Neuron (in vitro differentiated cells): ENCODE measurements around the gene DIP2B.
"Not testable (repeated sequence)": the region's sequence is repeated elsewhere in the genome, so short reads cannot be mapped to it uniquely, and the experiment has no call there.

Experiments
- H2AFZ ChIP-seq: one replicate; pipeline ENCODE4 v1.6.1; 2013; ENCODE audit warnings: low read depth, mild to moderate bottlenecking, inconsistent platforms, low read length, moderate library complexity
- H3K27me3 ChIP-seq: one replicate; pipeline ENCODE4 v1.6.1; 2013; ENCODE audit warnings: low read length; ENCODE audit not compliant: insufficient read depth
- H3K36me3 ChIP-seq: one replicate; pipeline ENCODE4 v1.6.1; 2013; ENCODE audit warnings: low read length; ENCODE audit not compliant: insufficient read depth
- H3K4me1 ChIP-seq: one replicate; pipeline ENCODE4 v1.6.1; 2013; ENCODE audit warnings: low read length; ENCODE audit not compliant: insufficient read depth
- H3K4me3 ChIP-seq: 2 replicates; pipeline ENCODE4 v1.5.1; 2013; ENCODE audit warnings: mild to moderate bottlenecking, low read length, moderate library complexity
- H3K9me3 ChIP-seq: one replicate; pipeline ENCODE4 v1.6.1; 2013; ENCODE audit warnings: low read length

DIP2B gene

DNA sequence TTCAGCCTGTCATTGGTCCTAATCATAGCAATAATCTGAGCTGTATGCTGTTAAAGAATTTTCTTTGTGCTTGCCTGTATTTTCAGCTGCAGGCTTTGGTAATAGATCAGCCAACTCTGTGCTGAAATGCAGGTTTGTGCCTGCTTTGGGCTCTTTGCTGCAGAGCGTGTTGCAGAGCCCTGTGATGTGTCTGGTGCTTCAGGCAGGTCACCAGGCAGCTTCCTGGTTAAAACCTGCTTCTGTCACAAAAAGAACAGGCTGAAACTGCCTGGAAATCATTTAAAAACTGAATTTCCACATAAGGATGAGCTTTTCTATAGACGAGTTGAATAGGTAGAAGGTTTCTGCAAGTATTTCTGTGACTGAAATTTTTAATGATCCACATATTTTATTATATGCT is 3.1 kb downstream of the DIP2B start:
- no peaks in the 10 kb centered on the region for H3K9me3 ChIP-seq
- H3K4me1 ChIP-seq, result peaks cover 33% of the 10 kb centered on the region
- H3K36me3 ChIP-seq, result no peaks in the 10 kb centered on the region
- H3K27me3 ChIP-seq, result no peaks in the 10 kb centered on the region
- H3K4me3 ChIP-seq, result no peak overlapping the region
- no peak overlapping the region for H2AFZ ChIP-seq

DNA sequence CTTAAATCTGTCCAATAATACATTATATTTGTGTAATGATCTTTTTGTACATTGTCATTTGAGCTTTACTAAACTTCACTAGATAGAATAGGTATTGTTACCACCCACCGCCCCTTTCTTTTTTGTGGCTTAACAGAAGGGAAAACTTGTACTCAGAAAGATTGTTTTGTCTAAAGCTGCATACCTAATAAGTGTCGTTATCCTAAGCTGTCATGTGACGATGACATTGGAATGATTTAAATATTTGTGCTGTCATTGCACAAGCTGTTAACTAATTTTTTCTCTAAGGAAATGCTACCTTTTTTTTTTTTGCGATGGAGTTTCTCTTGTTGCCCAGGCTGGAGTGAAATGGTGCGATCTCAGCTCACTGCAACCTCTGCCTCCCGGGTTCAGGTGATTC is 3.6 kb downstream of the DIP2B start:
- Histone ChIP-seq H3K36me3 (no peaks in the 10 kb centered on the region), H2AFZ (no peak overlapping the region), H3K9me3 (no peaks in the 10 kb centered on the region), H3K4me3 (no peak overlapping the region), H3K27me3 (no peaks in the 10 kb centered on the region), H3K4me1 (peaks cover 33% of the 10 kb centered on the region)

DNA sequence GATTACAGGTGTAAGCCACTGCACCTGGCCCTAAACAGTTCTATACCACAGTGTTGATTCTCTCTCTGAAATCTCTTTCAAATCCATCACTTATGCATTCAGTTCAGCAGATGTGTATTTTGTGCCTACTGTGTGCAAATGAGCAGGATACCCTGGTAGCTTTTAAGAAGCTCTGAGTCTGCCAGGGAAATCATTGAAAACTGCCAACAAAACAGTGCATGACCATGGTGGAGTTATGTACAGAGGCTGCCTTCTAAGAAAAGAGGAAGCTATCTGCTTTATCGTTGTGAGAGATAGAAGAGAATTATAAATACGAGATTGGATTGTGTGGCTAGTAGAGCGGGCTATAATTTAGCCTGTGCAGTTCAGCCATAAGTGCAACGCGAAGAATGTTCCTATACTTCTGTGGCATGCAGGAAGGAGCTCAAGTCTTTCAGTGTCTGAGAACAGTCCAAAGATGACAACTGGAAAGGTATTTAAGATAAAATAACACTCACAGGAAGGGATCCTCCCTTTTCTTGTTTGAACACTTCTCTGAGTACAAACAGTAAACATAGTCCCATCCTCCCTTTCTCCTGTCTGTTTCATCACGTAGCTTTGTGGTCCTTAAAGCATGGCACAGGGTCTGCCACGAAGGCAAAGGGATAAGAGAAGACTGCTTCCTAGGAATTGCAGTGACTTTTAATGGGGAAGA is 4.3 kb downstream of the DIP2B start:
- Histone ChIP-seq H3K9me3 (no peaks in the 10 kb centered on the region), H3K27me3 (no peaks in the 10 kb centered on the region), H3K4me3 (no peak overlapping the region), H3K36me3 (no peaks in the 10 kb centered on the region), H3K4me1 (peaks cover 33% of the 10 kb centered on the region), H2AFZ (no peak overlapping the region)

DNA sequence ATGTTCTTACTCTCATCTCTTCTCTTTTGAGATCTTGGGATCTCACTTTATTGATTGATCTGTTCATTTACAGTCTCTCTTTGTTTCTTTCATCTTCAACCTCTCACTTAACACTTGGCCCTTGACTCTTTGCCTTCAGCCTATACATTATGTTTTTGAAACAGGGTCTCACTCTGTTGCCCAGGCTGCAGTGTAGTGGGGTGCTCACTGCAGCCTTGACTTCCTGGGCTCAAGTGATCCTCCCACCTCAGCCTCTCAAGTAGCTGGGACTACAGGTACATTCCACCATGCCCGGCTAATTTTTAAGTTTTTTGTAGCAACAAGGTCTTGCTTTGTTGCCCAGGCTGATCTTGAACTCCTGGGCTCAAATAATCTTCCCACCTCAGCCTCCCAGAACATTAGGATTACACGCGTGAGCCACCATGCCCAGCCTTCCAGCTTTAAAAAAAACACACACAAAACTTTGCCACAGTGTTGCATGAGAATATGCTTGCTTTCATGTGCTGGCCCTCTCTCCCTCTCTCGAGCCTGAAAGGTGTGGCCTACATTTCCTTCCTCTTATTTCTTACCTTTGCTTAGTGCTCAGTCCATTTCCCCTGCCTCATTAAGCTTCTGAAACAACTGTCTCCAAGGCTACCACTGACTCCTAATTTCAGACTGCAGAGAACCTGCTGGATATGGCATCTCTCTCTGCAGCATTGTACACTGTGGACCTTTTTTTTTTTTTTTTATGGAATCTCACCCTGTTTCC is 9.9 kb downstream of the DIP2B start:
- Histone ChIP-seq H3K4me1 (peaks cover 4% of the 10 kb centered on the region), H3K36me3 (no peaks in the 10 kb centered on the region), H3K27me3 (no peaks in the 10 kb centered on the region), H3K4me3 (no peak overlapping the region), H3K9me3 (no peaks in the 10 kb centered on the region), H2AFZ (no peak overlapping the region)

DNA sequence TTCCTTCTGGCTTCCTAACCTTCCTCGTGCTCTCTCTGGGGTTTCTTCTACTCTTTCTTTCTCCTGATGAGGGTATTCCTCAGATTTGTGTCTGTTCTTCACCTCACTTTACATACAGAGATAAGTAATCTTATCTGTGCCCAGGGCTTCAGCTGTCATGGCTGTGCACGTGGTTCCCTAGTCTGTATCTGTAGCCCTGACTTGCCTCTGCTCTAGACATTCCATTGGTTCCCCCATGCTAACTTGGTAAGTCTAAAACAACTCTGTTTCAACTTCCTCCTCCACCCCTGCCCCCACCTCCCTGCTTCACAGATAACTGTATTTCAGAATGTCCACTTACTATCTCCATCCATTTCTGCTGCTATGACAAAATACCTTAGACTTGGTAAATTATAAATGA is 10.8 kb downstream of the DIP2B start:
- Histone ChIP-seq H3K9me3 (no peaks in the 10 kb centered on the region), H3K4me1 (no peaks in the 10 kb centered on the region), H3K27me3 (no peaks in the 10 kb centered on the region), H2AFZ (no peak overlapping the region), H3K36me3 (no peaks in the 10 kb centered on the region), H3K4me3 (no peak overlapping the region)

DNA sequence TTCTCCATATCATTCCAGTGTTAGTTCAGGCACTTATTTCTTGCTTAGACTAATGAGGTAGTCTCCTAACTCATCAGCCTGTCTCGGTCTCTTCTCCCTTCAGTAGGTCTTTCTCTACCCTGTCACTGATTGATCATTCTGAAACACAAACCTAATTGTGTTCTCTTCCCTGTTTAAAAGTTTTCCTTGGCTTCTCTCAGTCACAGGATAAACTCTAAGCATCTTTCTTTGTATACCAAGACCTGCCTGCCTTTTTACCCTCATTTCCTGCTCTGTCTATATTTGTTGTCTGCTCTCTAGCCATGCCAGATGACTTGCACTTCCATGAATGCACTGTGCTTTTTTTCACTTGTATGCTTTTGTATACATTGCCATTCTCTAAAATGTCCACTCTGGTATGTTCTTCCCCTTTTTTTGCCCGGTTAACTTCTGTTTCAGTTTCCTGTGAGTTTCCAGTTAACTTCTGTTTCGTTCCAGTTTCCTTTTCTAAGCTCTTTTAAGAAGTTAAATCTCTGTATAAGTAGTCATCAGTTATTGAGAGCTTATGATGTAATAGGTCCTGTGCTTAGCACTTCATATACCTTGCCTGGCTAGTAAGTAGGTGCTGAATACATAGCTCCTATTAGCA is 12.8 kb downstream of the DIP2B start:
- peaks cover under 1% of the 10 kb centered on the region for H3K9me3 ChIP-seq
- H3K27me3 ChIP-seq, result no peaks in the 10 kb centered on the region
- no peak overlapping the region for H2AFZ ChIP-seq
- no peaks in the 10 kb centered on the region for H3K4me1 ChIP-seq
- no peaks in the 10 kb centered on the region for H3K36me3 ChIP-seq
- H3K4me3 ChIP-seq, result no peak overlapping the region

DNA sequence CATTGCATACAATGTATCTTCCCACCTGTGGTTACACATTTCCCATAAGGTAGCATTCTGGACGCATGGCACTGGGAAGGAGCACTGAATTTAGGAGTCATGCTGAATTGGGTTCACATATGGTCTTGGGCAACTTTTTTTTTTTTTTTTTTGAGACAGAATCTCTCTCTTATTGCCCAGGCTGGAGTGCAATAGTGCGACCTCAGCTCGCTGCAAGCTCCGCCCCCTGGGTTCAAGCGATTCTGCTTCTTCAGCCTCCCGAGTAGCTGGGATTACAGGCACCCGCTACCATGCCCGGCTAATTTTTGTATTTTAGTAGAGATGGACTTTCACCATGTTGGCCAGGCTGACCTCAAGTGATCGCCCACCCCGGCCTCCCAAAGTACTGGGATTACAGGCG is 13.3 kb downstream of the DIP2B start:
- Histone ChIP-seq H3K4me1 (no peaks in the 10 kb centered on the region), H3K4me3 (no peak overlapping the region), H3K9me3 (peaks cover 2% of the 10 kb centered on the region), H3K36me3 (no peaks in the 10 kb centered on the region), H3K27me3 (no peaks in the 10 kb centered on the region), H2AFZ (no peak overlapping the region)

DNA sequence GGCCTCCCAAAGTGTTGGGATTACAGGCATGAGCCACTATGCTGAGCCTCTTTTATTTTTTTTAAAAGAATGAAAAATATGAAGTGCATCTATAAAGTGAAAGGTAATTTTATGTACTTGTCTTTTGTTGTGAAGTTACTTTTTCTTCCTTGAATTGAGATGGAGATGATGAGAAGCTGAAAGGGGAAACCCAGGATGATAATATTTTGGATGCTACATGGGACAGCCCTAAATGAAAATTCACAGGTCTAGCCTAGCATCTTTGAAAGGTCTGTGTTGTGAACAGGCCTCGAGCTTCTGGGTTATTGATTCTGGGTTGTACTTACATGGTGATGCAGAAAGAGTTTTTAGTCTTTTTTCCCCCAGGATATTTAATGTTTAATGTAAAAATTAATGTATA is 14.6 kb downstream of the DIP2B start:
- Histone ChIP-seq H2AFZ (no peak overlapping the region), H3K4me1 (no peaks in the 10 kb centered on the region), H3K36me3 (no peaks in the 10 kb centered on the region), H3K9me3 (peaks cover 4% of the 10 kb centered on the region), H3K27me3 (no peaks in the 10 kb centered on the region), H3K4me3 (no peak overlapping the region)

DNA sequence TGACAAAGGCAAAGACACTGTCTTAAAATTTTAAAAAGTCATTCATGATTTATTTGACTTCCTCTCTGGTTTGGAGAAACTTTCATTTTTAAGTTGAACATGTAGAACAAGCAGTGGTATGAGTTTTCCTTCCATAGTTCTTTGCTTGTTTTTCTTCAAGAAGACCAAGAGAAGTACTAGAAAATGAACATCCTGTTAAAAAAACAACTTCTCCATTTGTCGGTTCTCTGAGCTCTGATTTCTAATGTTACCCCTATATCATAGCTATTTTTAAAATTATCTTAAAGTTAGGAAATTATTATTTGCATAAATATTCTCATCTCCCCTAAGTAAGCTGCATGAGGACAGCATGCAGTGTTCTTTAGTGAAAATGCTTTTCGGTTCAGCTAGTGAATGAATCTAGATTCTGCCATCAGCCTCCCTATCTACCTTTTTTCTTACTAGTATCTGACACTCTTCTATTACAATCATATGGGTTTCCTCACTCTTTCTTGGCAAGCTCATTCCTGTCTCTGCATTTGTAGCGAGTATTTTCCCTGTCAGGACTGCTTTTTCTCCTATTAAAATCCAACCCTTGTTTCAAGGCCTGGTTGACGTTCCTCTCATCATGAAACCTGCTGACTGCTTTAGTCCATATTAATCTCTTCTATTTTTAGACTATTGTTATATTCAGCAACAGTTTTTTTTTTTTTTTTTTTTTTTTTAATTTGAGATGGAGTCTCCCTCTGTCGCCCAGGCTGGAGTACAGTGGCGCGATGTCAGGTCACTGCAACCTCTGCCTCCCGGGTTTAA is 15.8 kb downstream of the DIP2B start:
- Histone ChIP-seq H3K27me3 (no peaks in the 10 kb centered on the region), H3K36me3 (no peaks in the 10 kb centered on the region), H3K4me1 (no peaks in the 10 kb centered on the region), H2AFZ (no peak overlapping the region), H3K9me3 (peaks cover 5% of the 10 kb centered on the region), H3K4me3 (no peak overlapping the region)

DNA sequence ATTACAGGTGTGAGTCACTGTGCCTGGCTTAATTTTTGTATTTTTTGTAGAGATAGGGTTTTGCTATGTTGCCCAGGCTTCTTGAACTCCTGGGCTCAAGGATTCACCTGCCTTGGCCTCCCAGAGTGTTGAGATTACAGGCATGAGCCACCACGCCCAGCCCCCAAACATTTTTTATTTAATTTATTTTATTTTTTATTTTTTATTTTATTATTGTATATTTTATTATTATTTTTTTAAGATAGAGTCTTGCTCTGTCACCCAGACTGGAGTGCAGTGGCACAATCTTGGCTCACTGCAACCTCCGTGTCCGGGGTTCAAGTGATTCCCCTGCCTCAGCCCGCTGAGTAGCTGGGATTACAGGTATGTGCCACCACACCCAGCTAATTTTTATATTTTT is 17.0 kb downstream of the DIP2B start:
- H3K9me3 ChIP-seq, H3K27me3 ChIP-seq, H3K36me3 ChIP-seq, H3K4me1 ChIP-seq, H3K4me3 ChIP-seq, H2AFZ ChIP-seq: not testable (repeated sequence)

DNA sequence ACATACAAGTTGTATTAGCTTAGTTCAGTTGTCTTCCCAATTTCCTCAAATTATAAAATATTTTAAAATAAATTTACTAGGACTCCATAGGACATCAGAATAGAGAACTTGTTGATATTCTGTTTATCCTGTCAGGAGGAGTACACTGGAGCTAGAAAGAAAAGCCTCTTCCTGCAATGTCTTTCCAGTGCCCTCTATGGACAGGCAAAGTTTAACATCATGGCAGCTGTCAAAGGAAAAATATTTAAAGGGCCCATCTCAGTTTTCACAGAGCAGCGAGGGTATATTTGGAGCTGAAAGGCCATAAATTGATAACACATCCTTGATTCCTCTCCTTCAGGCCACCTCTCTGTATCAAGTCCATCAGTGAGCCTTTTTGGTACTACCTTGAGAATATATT is 19.0 kb downstream of the DIP2B start:
- Histone ChIP-seq H3K36me3 (no peaks in the 10 kb centered on the region), H3K9me3 (peaks cover 5% of the 10 kb centered on the region)

DNA sequence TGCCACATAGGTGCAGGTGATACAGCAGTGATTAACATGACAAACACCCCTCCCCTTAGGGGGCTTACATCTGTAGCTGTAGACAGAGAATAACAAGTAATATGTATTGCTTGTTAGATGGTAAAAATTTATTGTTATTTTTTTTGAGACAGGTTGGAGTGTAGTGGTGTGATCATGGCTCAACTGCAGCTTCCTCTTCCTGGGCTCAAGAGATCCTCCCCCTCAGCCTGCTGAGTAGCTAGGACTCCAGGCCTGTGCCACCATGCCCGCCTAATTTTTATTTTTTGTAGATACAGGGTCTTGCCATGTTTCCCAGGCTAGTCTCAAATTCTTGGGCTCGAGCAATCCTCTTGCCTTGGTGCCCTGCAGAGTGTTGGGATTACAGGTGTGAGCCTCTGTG is 19.8 kb downstream of the DIP2B start:
- no peaks in the 10 kb centered on the region for H3K27me3 ChIP-seq
- no peak overlapping the region for H2AFZ ChIP-seq
- H3K4me3 ChIP-seq, result no peak overlapping the region
- H3K4me1 ChIP-seq, result peaks cover 5% of the 10 kb centered on the region
- H3K36me3 ChIP-seq, result no peaks in the 10 kb centered on the region
- H3K9me3 ChIP-seq, result peaks cover 5% of the 10 kb centered on the region

More for the DNA sequence above, 19.0 kb downstream of the DIP2B start:
- H3K4me1 ChIP-seq, result peaks cover 5% of the 10 kb centered on the region
- H3K4me3 ChIP-seq, result no peak overlapping the region
- H2AFZ ChIP-seq, result no peak overlapping the region
- no peaks in the 10 kb centered on the region for H3K27me3 ChIP-seq

DNA sequence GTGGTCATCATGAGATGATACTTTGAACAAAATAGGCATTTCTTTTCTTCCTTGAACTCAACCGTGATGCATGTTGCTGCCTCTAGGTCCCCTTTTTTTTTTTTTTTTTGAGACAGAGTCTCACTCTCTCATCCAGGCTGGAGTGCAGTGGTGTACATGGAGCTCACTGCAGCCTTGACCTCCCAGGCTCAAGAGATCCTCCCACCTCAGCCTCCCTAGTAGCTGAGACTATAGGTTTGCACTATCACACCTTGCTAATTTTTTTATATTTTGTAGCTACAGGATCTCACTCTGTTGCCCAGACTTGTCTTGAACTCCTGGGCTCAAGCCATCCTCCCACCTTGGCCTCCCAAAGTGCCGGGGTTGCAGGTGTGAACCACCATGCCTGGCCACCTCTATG is 20.6 kb downstream of the DIP2B start:
- Histone ChIP-seq H3K9me3 (peaks cover 5% of the 10 kb centered on the region), H2AFZ (no peak overlapping the region), H3K27me3 (no peaks in the 10 kb centered on the region), H3K4me1 (peaks cover 5% of the 10 kb centered on the region), H3K36me3 (no peaks in the 10 kb centered on the region), H3K4me3 (no peak overlapping the region)
